ENCODE results near the gene LSAMP.

DNA sequence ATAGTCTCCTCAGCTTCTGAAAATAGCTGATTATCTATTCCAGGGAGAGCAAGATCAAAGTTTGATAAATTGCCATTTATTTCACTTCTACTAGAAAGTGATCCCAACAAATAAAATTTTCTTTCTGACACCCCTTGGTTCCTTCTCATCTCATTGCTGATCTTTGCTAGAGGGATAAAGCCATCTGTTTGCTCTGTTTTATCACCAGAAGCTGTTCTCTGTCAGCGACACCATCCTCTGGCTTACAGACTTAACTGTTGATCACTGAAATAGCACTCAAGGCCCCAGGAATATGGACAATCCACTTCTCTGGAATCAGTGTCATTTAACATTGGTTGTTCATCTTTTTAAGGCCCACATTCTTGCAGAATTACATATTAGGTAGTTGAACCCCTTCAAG, 219.0 kb downstream of the LSAMP start:
- TF ChIP-seq POLR2A (IDR thresholded peaks at IDR 0.05; ENCODE audit: low read depth): no peak
- no peak for TF ChIP-seq EP300 (IDR thresholded peaks at IDR 0.05)
- no peak for TF ChIP-seq CTCF (IDR thresholded peaks at IDR 0.05)
- no peak for TF ChIP-seq POLR2AphosphoS5 (IDR thresholded peaks at IDR 0.05)

Measured in esophagus muscularis mucosa (tissue), 4 donors.